Temporal lobe (tissue), 1 donor: Measurements from ENCODE around the gene SLC35C1. TPM values are rescaled to one million over a fixed set of nuclear protein-coding genes. Genes with fewer than 3 reads are reported as not detected.

ENCODE experiments used
- total RNA-seq: library from RNA; depleted of rRNA; stranded (reverse); fragments of >200 nt; gene quantifications from one replicate; pipeline ENCODE4 v1.2.3, GENCODE V29; 2014

The SLC35C1 gene
- total RNA-seq, 1 donor from 2014 or later: 5.9 TPM

Other genes with a start within 250 kb of the SLC35C1 start
- gene CHST1, start 139.5 kb upstream of the SLC35C1 start, total RNA-seq: 12.5 TPM
- 33.9 TPM for gene CRY2, start 42.3 kb downstream of the SLC35C1 start, total RNA-seq
- gene MAPK8IP1, start 80.5 kb downstream of the SLC35C1 start, total RNA-seq: 75.0 TPM
- gene FREY1, start 102.1 kb downstream of the SLC35C1 start, total RNA-seq: 0.25 TPM
- 13.0 TPM for gene PEX16, start 112.7 kb downstream of the SLC35C1 start, total RNA-seq
- gene LARGE2, start 117.5 kb downstream of the SLC35C1 start, total RNA-seq: 0.25 TPM